Measurements from ENCODE around the gene OSER1.
"Not testable (repeated sequence)": the region's sequence is repeated elsewhere in the genome, so short reads cannot be mapped to it uniquely, and the experiment has no call there.

OSER1 gene

DNA sequence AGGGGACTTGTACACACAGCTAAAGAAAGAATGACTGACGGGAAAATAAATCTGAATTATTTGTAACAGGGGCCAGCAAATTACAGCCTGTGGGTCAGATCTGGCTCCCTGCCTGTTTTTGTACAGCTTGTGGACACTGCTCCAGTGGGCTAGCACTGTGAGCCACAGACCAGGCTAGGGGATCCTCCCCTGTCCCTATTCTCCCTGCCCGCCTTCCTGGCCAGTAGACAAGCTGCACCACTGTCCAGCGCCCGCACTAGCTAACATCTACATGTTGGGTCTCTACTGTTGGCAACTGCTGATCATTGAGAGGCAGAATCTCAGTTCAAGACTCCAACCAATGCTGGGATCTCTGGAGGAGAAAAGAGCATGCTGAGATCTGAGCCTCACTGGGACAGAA is 10.7 kb downstream of the OSER1 start:
- no peak for DNase-seq

DNA sequence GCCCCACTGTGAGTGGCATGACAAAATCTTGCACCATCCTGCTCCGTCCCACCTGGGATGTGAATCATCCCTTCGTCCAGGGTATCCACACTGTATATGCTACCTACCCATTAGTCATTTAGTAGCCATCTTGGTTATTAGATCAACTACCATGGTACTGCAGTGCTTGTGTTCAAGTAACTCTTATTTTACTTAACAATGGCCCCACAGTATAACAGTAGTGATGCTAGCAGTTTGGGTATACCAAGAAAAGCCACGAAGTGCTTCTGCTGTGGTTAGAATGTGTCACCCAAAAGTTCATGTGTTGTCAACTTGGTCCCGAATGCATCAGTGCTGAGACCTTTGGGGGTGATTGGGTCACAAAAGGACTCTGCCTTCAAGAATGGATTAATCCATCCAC is 11.7 kb downstream of the OSER1 start:
- no peak for DNase-seq

DNA sequence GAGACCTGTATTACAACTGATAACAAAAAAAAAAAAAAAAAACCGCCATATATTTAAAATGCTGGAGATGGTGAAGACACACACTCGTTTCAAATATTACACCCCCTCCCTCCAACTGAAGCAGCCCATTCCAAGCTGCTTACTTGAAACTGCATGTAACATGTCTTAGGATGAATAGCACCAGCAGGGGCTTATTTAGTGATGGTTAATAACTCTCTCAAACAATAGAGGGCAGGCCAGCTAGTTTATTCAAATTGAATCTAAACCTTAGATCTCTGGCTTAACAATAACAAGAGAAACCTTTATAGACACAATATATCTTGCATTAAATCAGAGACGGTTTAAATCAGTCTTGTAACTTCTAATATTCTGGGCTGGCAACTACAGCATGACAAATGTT is 14.3 kb downstream of the OSER1 start:
- no peak for DNase-seq

DNA sequence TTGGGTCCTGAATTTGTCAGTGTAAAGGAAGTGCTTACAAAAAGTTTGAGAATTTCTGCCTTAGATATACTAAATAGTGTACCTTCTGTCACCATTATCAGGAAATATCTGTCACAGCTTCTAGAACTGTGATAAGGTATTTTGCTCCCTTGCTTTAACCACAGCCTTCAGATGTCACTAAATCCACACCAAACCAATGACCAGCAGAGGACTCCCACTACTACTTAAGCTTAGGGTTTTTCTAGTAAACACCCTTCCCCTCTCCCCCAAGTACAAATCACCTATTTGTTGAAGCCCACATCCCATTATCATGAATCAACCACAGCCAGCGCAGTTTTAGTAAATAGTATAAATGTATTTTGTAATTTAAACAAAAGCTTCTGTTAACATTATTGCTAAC is 15.0 kb downstream of the OSER1 start:
- no peak for DNase-seq

DNA sequence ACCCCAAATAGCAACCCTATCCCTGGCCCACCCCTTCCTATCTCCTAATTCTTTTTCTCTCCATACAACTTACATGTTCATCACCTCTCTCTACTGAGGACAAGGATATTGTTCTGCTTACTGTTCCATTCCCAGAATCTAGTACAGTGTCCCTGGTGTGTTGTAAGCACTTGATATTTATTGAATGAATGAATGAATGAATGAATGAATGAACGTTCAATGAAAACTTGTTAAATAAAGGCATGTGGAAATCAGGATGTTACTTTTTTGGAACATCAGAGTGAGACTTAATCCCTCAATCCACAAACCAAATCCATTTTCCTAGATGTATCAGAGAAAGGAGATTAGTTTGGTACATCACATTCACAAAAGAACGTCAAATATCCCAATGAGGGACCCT is 16.8 kb downstream of the OSER1 start:
- DNase-seq, result no peak

DNA sequence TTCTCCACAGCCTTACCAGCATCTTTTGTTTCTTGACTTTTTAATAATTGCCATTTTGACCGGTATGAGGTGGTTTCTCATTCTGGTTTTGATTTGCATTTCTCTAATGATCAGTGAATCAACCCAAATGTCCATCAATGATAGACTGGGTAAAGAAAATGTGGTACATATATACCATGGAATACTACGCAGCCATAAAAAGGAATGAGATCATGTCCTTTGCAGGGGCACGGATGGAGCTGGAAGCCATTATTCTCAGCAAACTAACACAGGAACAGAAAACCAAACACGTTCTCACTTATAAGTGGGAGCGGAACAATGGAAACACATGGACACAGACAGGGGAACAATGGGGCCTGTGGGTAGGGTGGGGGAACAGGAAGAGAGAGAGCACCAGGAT is 18.9 kb downstream of the OSER1 start:
- DNase-seq, result not testable (repeated sequence)

DNA sequence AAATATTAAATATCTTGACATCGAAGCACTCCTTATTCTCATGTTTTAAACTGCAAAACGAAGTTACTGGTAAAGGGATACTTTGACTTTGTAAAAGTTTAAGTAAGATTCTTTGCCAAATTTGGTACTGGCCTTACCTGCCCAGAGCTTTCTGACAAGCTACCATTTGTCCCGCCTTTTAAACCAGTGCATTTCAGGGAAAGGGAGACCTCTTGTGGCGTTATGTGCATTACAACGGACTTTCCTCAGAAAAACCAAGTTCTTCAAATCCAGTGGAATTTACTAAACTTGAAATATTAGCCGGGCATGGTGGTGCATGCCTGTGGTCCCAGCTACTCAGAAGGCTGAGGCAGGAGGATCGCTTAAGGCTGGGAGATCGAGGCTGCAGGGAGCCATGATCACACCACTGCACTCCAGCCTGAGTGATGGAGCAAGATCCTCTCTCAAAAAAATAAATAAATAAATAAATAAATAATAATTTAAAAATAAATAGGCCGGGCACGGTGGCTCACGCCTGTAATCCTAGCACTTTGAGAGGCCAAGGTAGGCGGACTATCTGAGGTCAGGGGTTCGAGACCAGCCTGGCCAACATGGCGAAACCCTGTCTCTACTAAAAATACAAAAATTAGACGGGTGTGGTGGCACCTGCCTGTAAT is 20.2 kb downstream of the OSER1 start:
- peak; percentile 72 for DNase-seq

DNA sequence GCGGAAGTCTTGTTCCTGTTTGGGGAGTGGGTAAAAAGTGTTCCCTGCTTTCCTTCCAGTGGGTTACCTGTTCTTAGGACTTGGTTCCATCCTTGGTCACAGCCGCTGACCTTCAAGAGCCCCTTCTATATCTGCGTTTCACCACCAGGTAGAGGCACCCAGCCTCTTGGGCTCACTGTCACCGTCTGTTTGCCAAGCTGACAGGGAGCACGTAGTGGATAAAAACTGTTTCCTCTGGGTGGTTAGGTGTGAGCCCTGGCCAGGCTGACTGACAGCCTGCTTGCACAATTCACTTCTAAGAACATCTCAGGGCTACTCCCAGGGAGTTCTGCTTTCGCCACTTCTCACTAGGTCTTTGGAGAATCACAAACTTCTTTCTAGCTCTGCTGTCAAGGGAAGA is 21.8 kb downstream of the OSER1 start:
- no peak for DNase-seq

DNA sequence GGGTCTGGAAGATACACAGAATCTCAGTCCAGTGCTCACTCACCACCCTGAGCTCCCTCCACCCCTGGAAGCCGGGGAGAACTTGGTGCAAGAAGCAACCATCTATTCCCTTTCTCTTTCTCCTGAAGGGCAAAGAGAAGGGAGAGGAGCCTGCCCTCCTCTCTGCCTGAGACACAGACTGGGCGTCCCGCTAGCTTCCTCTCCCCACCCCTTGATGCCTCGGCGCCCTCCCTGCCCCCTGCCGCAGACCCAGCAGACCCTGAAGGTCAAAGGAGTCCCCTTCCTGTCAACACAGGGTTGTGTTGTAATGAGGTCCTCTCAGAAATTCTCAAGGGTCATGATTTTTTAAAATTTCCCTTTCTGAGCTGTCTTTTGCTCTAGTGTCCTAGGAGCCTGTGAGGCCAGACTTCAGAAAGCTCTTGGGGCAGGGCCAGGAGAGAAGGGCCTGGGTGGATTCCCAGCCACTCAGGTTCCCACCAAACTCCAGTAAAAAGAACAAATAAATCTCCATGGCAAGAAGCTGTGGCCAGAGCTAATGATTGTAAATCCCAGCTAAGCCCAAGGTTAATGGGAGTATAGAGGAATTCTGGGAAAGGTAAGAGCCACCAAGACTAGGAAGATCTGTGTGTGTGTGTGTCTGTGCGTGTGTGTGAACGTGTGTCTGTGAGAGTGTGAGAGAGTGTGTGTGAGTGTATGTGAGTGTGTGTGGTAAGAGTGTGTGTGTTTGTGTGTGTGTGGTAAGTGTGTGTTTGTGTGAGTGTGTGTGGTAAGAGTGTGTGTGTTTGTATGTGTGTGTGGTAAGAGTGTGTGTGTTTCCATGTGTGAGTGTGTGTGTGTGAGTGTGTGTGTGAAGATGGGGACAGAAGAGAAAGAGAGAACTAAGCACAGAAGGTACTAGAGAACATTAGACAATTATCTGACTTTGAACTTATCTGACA is 22.5 kb downstream of the OSER1 start:
- DNase-seq, result no peak

DNA sequence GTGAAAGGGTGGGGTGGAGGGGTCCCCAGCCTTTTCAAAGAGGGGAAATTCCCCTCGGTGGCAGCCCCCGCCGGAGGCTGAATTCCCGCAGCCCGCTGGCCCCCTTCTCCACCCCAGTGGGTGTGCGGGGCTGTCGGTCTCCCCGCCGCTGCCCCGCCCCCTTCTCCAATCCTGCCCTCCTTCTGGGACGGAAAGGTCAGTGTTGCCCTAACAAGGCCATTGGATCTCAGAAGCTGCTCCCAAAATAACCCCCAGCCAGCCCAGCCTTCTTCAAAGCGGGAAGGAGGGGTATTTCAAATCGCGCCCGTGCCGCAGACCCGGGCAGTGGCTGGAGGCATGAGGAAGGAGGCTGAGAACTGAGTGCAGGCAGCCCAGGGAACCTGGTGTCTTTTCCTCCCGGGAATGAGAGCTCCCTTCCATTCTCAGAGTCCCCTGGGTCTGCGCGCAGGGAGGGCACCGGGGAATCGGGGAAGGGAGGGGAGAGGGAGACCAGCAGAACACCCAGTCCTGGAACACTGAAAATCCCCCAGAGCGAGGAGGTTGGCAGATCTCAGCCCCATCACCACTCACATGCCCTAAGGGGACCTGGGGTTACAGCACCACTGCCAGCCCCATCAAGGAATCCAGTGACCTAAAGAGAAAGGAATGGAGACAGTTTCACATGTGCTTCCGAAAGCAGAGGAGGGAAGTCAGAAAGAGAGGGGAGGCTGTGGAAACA is 23.4 kb downstream of the OSER1 start, which contains the start of gene JPH2:
Gene JPH2, minus strand, starts transcription at position 135 of the 718 bp plus-strand sequence. CDS start 483 bp downstream, outside the sequence.
- peak; percentile 65 for DNase-seq

DNA sequence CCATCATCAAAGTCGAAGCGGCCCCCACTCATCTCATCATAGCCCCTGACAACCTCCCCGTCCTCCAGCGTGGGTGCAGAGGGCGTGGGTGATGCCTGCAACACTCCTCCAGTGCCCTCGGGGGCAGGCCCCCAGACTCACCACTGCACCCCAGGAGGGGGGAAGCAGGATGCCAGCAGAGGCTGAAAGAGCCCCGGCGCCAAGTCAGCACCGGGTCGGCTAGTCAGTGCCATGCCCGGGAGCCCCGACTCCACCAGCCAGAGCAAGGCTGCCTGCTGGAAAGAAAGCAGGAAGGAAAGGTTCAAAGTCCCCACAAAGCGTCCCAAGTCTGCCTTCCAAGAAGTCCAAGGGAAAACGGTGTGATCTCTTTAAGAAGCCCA is 23.9 kb downstream of the OSER1 start:
- no peak for DNase-seq

DNA sequence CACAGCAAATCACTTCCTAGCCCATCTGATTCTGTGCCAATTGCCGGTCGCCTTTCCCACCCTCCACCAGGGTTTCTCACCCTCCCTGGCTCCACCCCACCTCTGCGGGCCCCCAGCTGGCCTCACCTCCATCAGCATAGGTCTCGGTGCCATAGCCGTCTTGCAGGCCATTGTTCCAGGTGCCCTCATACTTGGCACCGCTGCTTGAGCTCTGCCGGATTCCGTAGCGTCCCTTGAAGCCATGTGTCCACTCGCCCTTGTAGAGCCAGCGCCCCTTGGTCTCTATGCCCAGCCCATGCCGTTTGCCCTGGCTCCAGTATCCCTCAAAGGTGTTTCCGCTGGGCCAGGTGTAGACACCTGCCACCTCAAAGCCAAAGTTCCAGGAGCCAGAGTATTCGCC is 24.4 kb downstream of the OSER1 start:
- no peak for DNase-seq

DNA sequence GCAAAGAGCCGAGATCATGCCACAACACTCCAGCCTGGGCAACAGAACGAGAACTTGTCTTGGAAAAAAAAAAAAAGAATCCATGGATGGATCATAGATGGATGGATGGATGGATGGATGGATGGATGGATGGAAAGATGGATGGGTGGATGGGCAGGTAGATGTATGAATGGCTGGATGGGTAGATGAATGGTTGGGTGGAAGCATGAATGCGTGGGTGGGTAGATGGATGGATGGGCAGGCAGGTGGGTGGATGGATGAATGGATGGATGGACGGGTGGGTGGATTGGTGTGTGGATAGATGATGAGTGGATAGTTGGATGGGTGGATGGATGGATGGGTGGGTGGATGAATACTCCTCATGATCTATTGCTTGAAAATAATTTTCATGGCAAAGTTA is 25.0 kb downstream of the OSER1 start:
- no peak for DNase-seq

DNA sequence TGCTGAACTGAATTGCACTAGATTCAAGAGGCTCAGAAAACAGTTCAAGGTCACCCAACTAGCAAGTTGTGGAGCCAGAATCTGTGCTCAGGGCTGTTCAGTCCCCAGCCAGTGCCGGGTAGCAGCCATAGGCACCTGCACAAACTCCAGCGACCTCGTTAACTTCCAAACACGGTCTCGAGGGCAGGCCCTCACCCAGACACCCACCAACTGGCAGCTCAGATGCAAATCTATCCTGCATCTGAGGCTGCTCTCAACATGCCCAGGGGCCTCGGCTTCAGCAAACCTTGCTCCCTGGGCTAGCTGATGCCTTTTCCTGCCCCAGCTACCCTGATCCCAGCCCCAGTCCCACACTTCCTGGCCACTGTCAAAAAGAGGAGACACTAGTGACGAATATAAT is 27.3 kb downstream of the OSER1 start:
- no peak for DNase-seq

DNA sequence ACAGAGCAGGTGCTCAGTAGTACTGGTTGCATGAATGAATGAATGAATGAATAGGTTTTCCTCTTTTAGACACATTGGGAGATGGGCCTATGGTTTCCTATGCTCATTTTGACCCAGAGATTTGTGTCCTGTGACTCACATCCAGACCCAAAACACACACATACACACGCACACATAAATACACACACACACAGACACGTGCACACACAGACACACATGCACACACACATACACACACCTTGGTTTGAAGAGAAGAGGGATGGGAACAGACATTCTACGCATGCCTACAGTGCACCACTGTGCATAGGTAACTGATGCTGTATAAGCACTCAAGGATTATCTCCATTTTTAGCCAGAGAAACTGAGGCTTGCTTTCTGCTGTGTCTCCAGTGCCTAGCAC is 27.7 kb downstream of the OSER1 start:
- DNase-seq, result no peak

DNA sequence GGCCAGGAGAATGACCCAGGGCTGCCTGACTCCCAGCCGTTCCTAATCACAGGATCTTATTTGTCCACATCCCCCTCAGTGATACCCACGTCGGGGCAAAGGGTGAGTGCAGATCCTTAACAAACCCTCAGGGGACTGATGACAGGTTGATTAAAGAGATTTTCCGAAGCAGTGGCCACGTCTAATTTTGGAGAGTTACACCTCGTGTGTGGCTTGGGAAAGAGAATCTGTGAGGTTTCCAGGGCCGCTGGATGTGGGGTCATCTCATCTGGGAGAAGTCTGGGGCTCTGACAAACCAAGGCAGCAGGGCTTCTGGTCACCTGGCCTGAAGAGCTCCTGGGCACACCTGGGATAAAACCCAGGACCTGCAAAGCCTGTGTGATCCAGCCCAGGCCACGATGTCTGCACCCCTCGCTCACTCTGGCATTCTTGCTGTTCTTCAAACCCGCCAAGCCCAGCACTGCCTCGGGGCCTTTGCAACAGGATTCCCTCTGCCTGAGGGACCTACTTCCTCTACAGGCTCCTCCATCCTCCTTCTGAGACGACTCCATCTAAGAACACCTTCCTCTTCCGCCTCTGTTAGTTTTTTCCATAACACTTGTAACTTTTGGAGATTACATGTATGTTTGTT is 28.3 kb downstream of the OSER1 start:
- no peak for DNase-seq

DNA sequence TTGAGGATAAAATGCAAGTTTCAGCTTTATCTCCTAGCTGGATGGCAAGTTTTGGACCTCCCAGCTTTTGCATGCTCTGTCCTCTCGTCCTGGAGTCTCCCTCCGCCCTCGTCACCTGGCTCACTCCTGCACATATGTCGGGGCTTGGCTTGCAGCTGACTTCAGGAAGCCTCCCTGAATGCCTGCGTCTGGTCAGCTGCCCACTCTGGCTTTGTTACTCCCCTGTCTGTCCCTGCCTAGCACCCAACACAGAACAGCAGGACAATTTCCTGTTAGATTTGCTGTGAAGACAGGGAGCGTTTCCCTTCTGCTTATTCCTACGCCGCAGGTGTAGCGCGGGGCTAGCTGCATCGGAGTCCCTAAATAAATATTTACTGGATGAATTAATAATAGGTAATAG is 29.0 kb downstream of the OSER1 start:
- peak; percentile 41 for DNase-seq

DNA sequence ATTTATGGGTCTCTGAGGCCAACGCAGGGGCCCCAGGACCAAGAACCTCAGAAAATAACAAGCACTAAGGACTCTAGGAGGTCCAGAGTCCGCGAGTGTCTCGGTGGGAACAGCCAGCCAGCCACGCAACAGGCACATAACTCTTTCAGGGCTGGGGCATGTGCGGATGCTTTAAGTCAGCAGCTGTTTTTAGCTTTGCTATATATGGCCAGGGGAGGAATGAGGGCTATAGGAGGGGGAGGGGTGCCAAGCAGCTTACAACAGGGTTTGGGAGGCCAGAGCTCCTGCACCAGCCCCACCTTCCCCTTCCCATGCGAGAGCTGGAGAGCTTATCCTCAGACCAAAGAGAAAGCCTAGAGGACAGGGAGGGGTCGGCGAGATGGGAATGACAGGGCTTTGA is 29.8 kb downstream of the OSER1 start:
- DNase-seq, result peak; percentile 81

DNA sequence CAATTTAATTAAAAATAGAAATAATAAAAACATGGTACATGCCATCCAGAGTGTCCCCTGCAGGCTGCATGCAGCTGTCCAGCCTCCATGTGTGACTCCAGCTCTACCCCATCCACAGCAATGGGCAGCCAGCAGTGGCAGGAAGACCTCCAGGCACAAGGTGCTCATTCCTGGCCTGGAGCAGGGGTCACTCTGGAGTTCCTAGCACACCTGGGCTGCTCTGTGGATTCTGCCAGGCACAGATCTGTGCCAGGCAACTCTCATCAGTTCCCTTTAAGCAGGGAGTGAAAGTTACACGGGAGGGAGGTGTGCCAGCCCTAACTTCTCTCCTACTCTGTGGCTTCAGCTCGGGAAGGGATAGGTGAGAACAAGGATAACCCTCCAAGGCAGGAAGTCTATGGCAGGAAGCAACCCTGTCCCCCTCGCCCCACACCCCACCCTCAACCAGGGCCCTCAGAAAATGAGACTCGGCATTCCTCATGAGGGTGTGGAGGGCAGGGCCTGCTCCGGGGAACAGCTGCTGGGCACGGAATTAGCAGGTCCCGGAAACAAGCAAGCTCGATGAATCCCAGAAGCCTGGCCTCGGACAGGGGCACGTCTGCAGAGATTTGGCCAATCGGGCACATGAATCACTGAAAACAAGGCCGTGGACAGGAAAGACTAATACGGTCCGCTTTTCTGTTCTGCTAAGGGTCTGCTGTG is 33.6 kb downstream of the OSER1 start:
- DNase-seq, result peak; percentile 82

DNA sequence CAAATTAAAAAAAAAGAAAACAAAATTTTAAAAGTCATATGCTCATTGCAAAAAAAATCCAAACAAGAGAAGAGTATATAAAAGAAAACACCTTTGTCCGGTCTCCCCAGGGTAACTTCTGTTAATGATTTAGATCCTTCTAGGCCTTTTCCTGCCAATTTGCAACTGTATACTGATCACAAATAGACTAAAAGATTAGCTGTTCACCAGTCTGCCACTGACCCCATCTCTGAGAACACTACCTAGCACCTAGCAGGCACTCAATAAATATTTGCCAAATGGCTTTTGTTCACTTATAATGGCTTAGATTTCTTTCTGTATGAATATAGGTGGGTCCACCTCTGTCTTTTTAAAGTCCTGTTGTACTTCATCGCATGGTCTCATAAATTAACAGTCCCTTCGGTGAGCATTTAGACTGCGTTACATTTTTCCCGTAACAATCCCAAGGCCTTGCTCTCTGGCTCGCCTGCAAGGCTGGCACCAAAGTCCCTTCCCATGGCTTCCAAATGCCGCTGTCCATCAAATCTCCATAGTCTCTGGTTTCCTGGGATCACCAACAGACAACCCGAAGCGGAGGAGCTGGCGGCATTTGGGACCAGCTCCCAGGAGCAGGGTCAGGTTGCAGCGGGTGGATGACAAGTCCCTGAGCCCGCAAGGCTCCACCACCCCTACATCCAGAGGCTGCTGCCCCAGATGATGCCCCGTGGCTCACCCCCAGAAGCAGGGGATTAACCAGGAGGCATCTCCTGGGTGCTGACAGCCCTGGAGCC is 35.4 kb downstream of the OSER1 start:
- DNase-seq, result peak; percentile 79

DNA sequence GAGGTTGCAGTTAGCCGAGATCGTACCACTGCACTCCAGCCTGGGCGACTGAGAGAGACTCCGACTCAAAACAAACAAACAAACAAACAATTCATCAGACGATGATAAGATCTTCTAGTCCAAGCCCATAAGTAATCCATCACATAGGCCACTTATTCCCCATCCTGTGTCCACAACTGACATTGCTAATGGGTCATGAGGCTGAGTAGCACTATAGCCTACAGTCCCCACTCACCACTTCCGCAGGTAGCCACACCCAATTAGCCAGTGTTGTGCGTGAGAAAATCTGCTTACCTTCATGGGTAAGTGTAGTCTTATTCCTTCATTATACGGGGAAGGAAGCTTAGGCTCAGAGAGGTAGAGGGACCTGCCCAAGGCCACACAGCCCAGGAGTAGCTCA is 36.7 kb downstream of the OSER1 start:
- DNase-seq, result no peak

DNA sequence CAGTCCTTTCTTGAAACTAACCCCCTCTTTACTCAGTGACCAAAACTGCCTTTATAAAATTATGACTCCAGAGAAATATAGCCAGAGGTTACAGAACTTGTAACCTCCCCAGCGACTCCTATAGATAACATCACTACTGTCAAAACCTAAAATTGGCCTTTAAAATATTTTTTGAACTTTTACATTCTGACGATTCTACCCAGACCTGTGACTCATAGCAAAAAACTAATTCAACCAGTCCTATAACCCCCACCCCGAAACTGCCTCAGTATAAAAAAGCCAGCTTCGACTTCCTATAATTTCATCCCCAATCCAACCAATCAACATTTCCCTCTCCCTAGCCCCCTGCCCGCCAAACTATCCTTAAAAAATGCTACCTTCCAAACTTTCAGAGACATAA is 37.5 kb downstream of the OSER1 start:
- DNase-seq, result no peak
